ENCODE results near the gene HOXB9.

Gene HOXB9

GRCh38 chr17:48578616-48579470, 47.3 kb downstream of the HOXB9 start:
- H3K27ac ChIP-seq (ENCODE audit: low read depth, low read length) = no peak overlapping the region
- 0 out of 2 replicates have a peak, but pooled peaks cover 3% of the 10 kb centered on the region for H4K20me1 ChIP-seq (ENCODE audit: control insufficient read depth, insufficient read depth, low read depth, low read length)
- H3K4me2 ChIP-seq (ENCODE audit: low read length) = peak overlapping the region; percentile 70
- TF ChIP-seq EZH2phosphoT487 (IDR thresholded peaks at IDR 0.05; ENCODE audit: borderline replicate concordance, low read length) (no peak), CTCF (IDR thresholded peaks at IDR 0.05; ENCODE audit: low read depth, low read length, poor library complexity, severe bottlenecking) (peak; percentile 21)
- H3K9me2 ChIP-seq (replicated peaks; ENCODE audit: control insufficient read depth, low read length) = no peaks in the 10 kb centered on the region
- peaks cover 29% of the 10 kb centered on the region for H3K4me1 ChIP-seq (ENCODE audit: control insufficient read depth, low read length)
- no peaks in the 10 kb centered on the region for H3K9me3 ChIP-seq (ENCODE audit: control insufficient read depth, insufficient read depth, low read length)
- H3F3A ChIP-seq (ENCODE audit: control insufficient read depth, insufficient read depth) = peaks cover 9% of the 10 kb centered on the region; the same call in 1 of the 2 replicates
- H3K4me3 ChIP-seq (ENCODE audit: low read length) = peak overlapping the region; percentile 78
- peaks cover 47% of the 10 kb centered on the region for H3K27me3 ChIP-seq (ENCODE audit: control insufficient read depth, low read length)
- H3K79me2 ChIP-seq (ENCODE audit: control insufficient read depth, low read length) = peaks cover 12% of the 10 kb centered on the region
- H3K36me3 ChIP-seq (ENCODE audit: control insufficient read depth, low read length) = peaks cover 4% of the 10 kb centered on the region; the same call in 1 of the 2 replicates

GRCh38 chr17:48577946-48578615, 48.1 kb downstream of the HOXB9 start, which contains the start of gene HOXB4:
TSS of gene HOXB4 (minus strand) at chr17:48578350. CDS start at chr17:48578319, 31 bp downstream.
- peaks cover 12% of the 10 kb centered on the region for H3K79me2 ChIP-seq (ENCODE audit: control insufficient read depth, low read length)
- H3K4me3 ChIP-seq (ENCODE audit: low read length) = peak within 1 kb of the TSS; percentile 78
- H3F3A ChIP-seq (ENCODE audit: control insufficient read depth, insufficient read depth) = peaks cover 9% of the 10 kb centered on the region; the same call in 1 of the 2 replicates
- peaks cover 29% of the 10 kb centered on the region for H3K4me1 ChIP-seq (ENCODE audit: control insufficient read depth, low read length)
- H3K27ac ChIP-seq (ENCODE audit: low read depth, low read length) = peak within 1 kb of the TSS; percentile 54
- H4K20me1 ChIP-seq (ENCODE audit: control insufficient read depth, insufficient read depth, low read depth, low read length) = no peaks in the 10 kb centered on the region
- peaks cover 4% of the 10 kb centered on the region; the same call in 1 of the 2 replicates for H3K36me3 ChIP-seq (ENCODE audit: control insufficient read depth, low read length)
- H3K4me2 ChIP-seq (ENCODE audit: low read length) = peak within 1 kb of the TSS; percentile 91
- no peaks in the 10 kb centered on the region for H3K9me3 ChIP-seq (ENCODE audit: control insufficient read depth, insufficient read depth, low read length)
- H3K9me2 ChIP-seq (replicated peaks; ENCODE audit: control insufficient read depth, low read length) = no peaks in the 10 kb centered on the region
- peaks cover 39% of the 10 kb centered on the region for H3K27me3 ChIP-seq (ENCODE audit: control insufficient read depth, low read length)
- TF ChIP-seq EZH2phosphoT487 (IDR thresholded peaks at IDR 0.05; ENCODE audit: borderline replicate concordance, low read length) = no peak
- TF ChIP-seq CTCF (IDR thresholded peaks at IDR 0.05; ENCODE audit: low read depth, low read length, poor library complexity, severe bottlenecking) = no peak

DNA sequence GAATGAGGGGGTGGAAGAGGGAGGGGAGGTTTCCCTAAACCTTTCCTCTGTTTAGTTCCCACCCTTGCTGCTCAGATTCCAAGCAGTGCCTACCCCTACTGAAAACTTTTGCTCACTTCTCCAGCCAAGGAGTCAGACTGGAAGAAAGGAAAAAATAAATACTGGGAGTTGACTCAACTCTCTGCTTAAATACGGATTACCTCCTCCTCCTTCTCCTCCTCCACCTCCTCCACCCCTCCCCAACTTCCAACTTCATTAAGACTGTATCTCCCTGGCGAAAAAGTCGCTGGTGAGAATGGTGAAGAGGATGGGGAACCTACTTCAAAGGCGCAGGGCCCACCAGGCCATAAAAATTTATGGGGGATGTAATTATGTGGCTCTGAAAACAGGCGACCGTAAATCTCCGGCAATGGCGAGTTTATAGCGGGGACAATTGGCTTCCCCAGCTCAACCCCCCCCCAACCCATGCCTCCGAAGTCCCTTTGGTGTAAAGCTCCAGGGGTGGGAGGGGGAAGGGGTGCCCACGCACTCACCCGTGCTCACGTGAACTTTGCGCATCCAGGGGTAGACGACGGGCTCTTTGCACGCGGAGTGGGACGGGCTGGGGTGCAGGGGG, 48.7 kb downstream of the HOXB9 start:
- TF ChIP-seq EZH2phosphoT487 (IDR thresholded peaks at IDR 0.05; ENCODE audit: borderline replicate concordance, low read length) (no peak), CTCF (IDR thresholded peaks at IDR 0.05; ENCODE audit: low read depth, low read length, poor library complexity, severe bottlenecking) (no peak)
- Histone ChIP-seq H4K20me1 (ENCODE audit: control insufficient read depth, insufficient read depth, low read depth, low read length) (no peaks in the 10 kb centered on the region), H3F3A (ENCODE audit: control insufficient read depth, insufficient read depth) (peaks cover 9% of the 10 kb centered on the region; the same call in 1 of the 2 replicates), H3K27me3 (ENCODE audit: control insufficient read depth, low read length) (peaks cover 33% of the 10 kb centered on the region), H3K27ac (ENCODE audit: low read depth, low read length) (no peak overlapping the region), H3K9me2 (replicated peaks; ENCODE audit: control insufficient read depth, low read length) (no peaks in the 10 kb centered on the region), H3K4me3 (ENCODE audit: low read length) (peak overlapping the region; percentile 78), H3K4me1 (ENCODE audit: control insufficient read depth, low read length) (peaks cover 29% of the 10 kb centered on the region), H3K9me3 (ENCODE audit: control insufficient read depth, insufficient read depth, low read length) (no peaks in the 10 kb centered on the region), H3K4me2 (ENCODE audit: low read length) (peak overlapping the region; percentile 91), H3K36me3 (ENCODE audit: control insufficient read depth, low read length) (peaks cover 4% of the 10 kb centered on the region; the same call in 1 of the 2 replicates), H3K79me2 (ENCODE audit: control insufficient read depth, low read length) (peaks cover 12% of the 10 kb centered on the region)
